SK-N-MC (cell line): ENCODE measurements around the gene ING4.

Experiments used
- EZH2 ChIP-seq: fragments of 200-600 bp; sonication (generic); IDR thresholded peaks from one replicate; pipeline ENCODE4 v1.6.1; 2017; ENCODE audit warnings: antibody characterized with exemption
- POLR2AphosphoS5 ChIP-seq: IDR thresholded peaks from 2 replicates; pipeline ENCODE4 v1.6.1; 2012; ENCODE audit warnings: mild to moderate bottlenecking, low read depth, low read length, borderline replicate concordance

DNA sequence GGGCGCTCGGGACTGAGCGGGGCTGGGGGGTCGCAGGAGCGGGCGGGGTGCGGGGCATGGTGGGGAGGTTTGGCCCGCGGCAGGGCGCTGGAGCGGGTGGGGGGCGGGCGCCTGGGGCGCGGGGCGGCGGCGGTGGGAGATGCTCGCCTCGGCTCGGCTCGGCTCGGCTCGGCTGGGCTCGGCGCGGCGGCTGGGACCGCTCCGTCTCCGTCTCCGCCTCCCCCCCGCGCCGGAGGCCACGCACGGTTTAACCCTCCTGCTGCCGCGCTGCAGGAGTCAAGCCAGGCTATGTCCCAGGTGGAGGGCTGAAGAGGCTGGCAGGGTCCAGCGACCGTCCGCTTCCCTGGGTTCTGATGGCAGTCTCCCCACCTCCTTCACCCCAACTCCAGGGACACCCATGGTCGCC lies 37.7 kb upstream of the ING4 start, which contains the start of gene PIANP:
- TF ChIP-seq EZH2: no peak
- TF ChIP-seq POLR2AphosphoS5: no peak
